Dendritic cell treated with granulocyte-macrophage colony-stimulating factor and Interleukin-4, amounts not matched to agents 40 ng/mL and 50 ng/mL, for 4 days (primary cell): ENCODE measurements around the gene C8A.

ENCODE experiments used
- H3K27ac Mint-ChIP-seq: one replicate; pipeline ENCODE4 v1.8.0; 2022; ENCODE audit warnings: mild to moderate bottlenecking, mixed read lengths
- H3K27me3 Mint-ChIP-seq: one replicate; pipeline ENCODE4 v1.8.0; 2022; ENCODE audit warnings: mild to moderate bottlenecking, mixed read lengths
- H3K36me3 Mint-ChIP-seq: one replicate; pipeline ENCODE4 v1.8.0; 2022; ENCODE audit warnings: low read depth, mixed read lengths
- H3K4me1 Mint-ChIP-seq: one replicate; pipeline ENCODE4 v1.8.0; 2022; ENCODE audit warnings: low read depth, mixed read lengths
- H3K4me3 Mint-ChIP-seq: one replicate; pipeline ENCODE4 v1.8.0; 2022; ENCODE audit warnings: mild to moderate bottlenecking, moderate library complexity, mixed read lengths
- H3K9me3 Mint-ChIP-seq: one replicate; pipeline ENCODE4 v1.8.0; 2022; ENCODE audit warnings: mixed read lengths
- intact Hi-C: fragments of 100-400 bp; cut with micrococcal nuclease; formaldehyde crosslinking; loops from one replicate; pipeline ENCODE4 v1.15.0; 2022

Gene C8A

DNA sequence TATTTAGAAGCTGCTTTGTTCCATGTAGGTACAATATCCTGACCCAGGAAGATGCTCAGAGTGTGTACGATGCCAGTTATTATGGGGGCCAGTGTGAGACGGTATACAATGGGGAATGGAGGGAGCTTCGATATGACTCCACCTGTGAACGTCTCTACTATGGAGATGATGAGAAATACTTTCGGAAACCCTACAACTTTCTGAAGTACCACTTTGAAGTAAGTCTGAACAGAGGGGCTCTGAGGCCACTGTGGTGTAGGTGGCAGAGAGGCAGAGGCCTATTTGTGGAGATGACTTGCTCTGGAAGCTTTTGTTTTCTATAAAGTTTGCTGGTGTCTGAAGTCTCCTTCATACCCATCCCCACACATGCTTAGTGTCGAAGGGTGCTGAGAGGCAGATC is 26.8 kb downstream of the C8A start:
- Mint-ChIP-seq H3K4me1 (no peaks in the 10 kb centered on the region), H3K27ac (no peak overlapping the region), H3K27me3 (no peaks in the 10 kb centered on the region), H3K9me3 (no peaks in the 10 kb centered on the region), H3K36me3 (no peaks in the 10 kb centered on the region), H3K4me3 (no peak overlapping the region)
- intact Hi-C loops: no loop called here

DNA sequence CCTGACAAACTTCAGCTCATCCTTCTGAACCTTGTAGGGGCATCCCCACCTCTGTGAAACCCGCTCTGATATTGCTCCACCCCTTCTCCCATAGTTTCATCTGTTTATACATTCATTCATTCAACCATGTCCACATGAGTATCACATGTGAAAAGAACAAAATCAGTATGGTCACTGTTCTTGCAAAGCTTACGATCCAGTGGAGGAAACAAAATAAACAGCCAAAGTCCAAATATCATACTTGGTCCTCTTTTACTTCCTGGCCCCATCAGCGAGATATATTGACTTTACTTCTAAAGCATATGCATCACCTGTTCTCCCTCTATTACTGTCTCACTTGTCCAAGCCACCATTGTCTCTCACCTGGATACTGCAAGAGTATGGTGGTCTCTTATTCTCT is 35.6 kb downstream of the C8A start:
- intact Hi-C loops: no loop called here
- H3K27ac Mint-ChIP-seq: no peak overlapping the region
- no peaks in the 10 kb centered on the region for H3K27me3 Mint-ChIP-seq
- no peaks in the 10 kb centered on the region for H3K9me3 Mint-ChIP-seq
- no peaks in the 10 kb centered on the region for H3K4me1 Mint-ChIP-seq
- H3K4me3 Mint-ChIP-seq: no peak overlapping the region
- H3K36me3 Mint-ChIP-seq: no peaks in the 10 kb centered on the region

DNA sequence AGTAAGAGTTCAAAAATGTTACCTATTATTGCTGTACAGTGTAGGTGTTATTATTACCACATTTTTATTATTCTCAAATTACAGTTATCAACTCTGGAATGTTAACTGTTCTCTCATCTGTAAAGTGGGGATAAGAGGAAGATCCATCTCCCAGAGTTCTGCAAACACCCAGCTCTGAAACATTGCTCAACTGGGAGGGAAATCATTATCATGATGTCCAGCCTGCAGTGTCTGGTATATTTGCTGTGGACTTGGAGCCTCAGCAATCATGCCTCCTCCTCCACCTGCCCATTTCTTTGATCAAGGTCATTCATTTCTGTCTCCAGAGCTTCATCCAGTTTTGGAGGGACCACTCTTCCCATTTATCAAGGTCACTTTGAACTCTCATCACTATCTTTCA is 39.4 kb downstream of the C8A start:
- H3K27ac Mint-ChIP-seq: no peak overlapping the region
- H3K27me3 Mint-ChIP-seq: no peaks in the 10 kb centered on the region
- no peaks in the 10 kb centered on the region for H3K4me1 Mint-ChIP-seq
- no peaks in the 10 kb centered on the region for H3K9me3 Mint-ChIP-seq
- H3K4me3 Mint-ChIP-seq: no peak overlapping the region
- intact Hi-C loops: no loop called here
- H3K36me3 Mint-ChIP-seq: no peaks in the 10 kb centered on the region

DNA sequence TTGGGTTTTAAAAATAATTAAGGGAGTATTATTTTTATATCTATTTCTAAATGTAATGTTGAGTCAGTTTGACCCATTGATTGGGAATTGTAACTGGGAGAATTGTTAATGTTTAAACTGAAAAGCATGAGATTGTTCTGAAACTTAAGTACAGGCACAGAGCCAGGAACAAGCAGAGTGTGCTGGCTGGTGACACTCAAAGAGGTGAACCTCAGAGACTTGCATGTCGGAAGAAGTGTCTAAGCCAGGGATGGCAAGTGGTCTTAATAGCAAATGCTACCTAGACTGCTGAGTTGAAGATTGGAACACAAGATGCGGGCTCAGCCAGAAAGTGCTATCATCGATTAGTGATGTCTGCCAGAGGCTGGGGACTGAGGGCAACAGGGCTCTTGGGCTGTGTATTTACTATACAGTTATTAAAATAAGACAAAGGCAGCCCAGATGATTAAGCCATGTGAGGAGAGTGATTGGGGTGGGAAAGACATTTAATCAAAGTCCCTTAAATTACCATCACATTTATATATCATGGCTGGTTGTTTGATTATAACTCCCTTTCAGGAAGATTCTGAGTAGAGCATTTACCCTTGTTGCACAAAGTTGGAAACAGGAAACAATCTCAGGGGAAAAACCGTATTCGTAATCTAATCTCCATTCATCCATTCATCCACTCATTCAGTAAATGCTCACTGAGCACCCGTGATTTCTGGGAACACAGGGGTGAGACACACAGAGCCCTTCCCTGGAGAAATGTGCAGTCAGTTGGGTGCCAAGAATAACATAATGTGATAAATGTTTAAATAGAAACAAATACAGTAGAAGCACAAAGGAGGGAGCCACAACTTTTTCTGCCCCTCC is 42.8 kb downstream of the C8A start:
- Mint-ChIP-seq H3K27ac (no peak overlapping the region), H3K4me1 (no peaks in the 10 kb centered on the region), H3K27me3 (peaks cover 6% of the 10 kb centered on the region), H3K36me3 (no peaks in the 10 kb centered on the region), H3K9me3 (no peaks in the 10 kb centered on the region), H3K4me3 (no peak overlapping the region)
- intact Hi-C loops: no loop called here

DNA sequence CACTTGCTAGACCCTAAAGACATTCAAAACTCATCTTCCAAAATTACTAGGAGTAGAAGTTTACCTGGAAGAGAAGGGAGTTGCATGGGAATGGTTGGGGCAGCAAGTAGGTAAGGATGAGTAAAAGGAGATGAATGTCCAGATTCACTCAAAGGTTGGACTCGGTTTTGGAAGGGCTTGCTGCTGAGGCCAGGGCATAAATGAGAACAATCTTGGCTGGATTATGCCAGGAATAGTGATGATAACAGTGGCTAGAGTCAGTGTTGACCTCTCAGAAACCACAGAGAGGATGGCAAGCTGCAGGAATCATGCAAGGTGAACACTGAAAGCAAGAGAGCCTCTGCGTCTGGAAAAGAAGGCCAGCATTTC is 43.4 kb downstream of the C8A start:
- intact Hi-C loops: no loop called here
- H3K36me3 Mint-ChIP-seq: no peaks in the 10 kb centered on the region
- no peak overlapping the region for H3K4me3 Mint-ChIP-seq
- H3K27me3 Mint-ChIP-seq: peaks cover 6% of the 10 kb centered on the region
- no peaks in the 10 kb centered on the region for H3K9me3 Mint-ChIP-seq
- H3K4me1 Mint-ChIP-seq: no peaks in the 10 kb centered on the region
- H3K27ac Mint-ChIP-seq: no peak overlapping the region

DNA sequence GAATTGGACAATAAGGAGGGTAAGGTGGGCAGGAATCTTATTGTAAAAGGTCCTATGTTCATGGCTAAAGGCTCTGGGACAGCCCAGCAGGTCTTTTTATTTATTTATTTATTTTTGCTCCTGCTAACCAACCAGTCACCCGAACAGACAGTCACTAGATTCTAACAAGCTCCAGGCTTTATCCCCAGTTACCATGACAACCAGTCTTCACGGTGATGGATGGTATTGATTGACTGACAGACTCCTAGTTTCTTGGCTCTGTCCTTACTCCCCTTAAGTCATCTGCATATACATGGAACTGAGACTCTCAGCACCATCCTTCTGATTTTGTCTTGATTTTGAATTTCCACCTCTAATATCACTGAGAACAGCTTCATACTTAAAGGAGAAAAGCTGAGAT is 44.3 kb downstream of the C8A start:
- Mint-ChIP-seq H3K4me3 (no peak overlapping the region), H3K36me3 (no peaks in the 10 kb centered on the region), H3K4me1 (no peaks in the 10 kb centered on the region), H3K27ac (no peak overlapping the region), H3K27me3 (peaks cover 6% of the 10 kb centered on the region), H3K9me3 (no peaks in the 10 kb centered on the region)
- intact Hi-C loops: no loop called here

DNA sequence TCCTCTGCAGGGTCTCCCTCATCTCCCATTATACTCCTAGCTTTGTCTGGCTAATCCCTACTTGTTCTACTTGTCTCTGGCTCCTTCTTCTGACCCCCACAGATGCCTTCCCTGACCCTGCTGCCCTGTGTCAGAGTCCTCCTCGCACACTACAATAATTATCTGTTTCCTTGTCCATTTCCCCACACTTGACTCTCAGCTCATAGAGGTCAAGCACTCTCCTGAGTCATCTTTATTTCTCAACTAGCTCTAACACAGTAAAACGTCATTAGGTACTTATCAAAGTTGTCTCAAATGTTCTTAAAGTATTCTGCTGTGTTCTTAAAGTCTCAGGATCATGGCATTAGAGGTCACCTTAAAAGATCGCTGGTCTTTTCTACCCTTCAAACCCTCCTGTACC is 47.1 kb downstream of the C8A start:
- Mint-ChIP-seq H3K4me1 (no peaks in the 10 kb centered on the region), H3K4me3 (no peak overlapping the region), H3K36me3 (no peaks in the 10 kb centered on the region), H3K9me3 (no peaks in the 10 kb centered on the region), H3K27ac (no peak overlapping the region), H3K27me3 (peaks cover 11% of the 10 kb centered on the region)
- intact Hi-C loops: no loop called here

DNA sequence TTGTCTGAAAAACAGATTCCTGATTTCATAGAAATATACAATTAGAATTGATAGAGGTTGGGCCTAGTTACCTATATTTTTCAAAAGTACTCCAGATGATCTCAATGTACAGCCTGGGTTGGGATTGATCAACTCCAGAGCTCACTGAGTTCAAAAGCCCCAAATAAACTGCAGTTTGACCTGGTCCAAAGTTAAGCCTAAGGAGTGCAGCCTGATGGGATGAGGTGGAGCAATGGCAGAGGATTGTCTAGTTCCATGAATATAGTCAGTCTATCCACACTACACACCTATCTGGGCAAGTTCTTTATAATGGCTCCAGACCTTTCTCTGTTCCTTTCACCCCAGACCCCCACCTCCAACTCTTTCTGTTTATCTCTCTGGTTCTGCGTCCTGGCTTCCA is 49.2 kb downstream of the C8A start:
- intact Hi-C loops: no loop called here
- Mint-ChIP-seq H3K4me3 (no peak overlapping the region), H3K9me3 (no peaks in the 10 kb centered on the region), H3K27me3 (peaks cover 11% of the 10 kb centered on the region), H3K36me3 (no peaks in the 10 kb centered on the region), H3K4me1 (peaks cover 11% of the 10 kb centered on the region), H3K27ac (peak overlapping the region; percentile 45)

DNA sequence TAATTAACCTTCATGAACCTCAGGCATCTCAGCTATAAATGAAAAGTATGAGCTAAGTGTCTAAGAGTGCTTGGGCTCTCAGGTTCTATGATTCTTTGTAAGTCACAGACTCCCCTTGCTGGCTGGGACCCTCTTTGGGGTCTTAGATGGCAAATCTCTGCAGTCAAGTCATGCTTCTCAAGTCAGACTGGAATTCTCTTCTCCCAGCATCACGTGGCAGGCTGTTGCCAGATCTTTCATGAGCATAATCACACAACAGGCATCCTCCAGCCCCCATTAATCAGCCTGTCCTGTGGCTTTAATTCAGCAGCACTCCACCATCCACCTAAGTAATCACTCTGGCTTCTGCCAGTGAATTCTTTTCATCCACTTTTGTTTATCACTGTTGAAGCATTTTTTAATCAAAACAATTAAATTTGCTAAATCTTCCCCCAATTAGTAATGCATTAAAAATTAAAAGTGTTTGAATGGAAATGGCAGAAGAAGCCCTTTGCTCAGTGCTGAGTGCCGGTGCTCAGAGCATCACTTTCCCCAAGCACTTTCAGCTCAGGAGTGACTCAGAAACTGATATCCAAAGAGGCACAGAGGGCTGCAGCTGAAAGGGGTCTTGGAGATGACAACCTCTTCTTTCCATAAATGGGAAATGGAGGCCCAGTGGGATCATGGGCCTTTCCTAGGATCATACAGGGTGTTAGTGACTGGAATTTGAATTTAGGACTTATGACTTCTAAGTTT is 50.2 kb downstream of the C8A start:
- Mint-ChIP-seq H3K4me1 (peaks cover 21% of the 10 kb centered on the region), H3K27ac (no peak overlapping the region), H3K4me3 (no peak overlapping the region), H3K27me3 (peaks cover 8% of the 10 kb centered on the region), H3K36me3 (no peaks in the 10 kb centered on the region), H3K9me3 (no peaks in the 10 kb centered on the region)
- intact Hi-C loops: no loop called here

DNA sequence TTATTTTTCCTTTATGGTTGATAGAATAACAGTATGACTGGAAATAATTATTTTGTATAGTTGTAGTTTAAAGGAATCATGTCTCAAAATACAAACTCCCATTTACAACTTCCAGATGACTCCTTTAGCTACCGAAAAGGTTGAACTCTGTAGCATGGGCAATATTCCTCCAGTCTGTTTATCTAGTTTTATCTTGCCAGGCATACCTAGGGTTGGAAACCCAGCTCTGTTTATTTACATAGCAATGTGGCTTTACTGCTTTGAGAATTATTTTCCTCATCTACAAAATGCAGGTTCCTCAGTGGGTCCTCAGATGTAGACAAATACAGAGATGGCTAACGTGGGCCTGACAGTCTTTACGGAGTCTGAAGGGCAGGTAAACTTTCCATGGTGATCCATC is 51.1 kb downstream of the C8A start:
- intact Hi-C loops: no loop called here
- H3K27me3 Mint-ChIP-seq: peaks cover 8% of the 10 kb centered on the region
- H3K36me3 Mint-ChIP-seq: no peaks in the 10 kb centered on the region

DNA sequence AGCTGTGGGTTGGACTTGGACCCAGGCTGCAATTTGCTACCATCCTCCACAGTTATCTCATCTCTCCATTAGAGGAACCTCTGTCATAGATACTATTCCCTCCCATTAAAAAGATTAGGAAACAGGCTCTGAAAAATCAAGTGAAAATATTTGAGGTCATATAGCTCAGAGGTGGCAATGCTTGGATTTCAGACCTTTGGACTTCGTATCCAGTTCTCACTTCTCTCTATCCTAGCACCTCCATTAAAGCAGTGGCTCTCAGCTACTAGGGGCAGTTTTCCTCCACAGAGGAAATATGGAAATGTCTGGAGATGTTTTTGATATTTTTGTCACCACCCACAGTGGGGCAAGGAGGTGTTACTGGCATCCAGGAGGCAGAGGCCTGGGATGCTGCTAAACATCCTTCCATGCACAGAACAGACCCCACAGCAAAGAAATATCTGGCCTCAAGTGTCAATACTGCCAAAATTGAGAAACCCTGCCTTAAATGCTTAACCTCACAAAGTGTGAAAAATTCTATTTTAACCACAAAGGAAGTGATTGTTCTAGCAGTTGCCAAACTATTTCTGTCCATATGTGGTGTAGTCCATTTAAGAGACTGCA is 54.1 kb downstream of the C8A start:
- peak overlapping the region; percentile 92 for H3K27ac Mint-ChIP-seq
- intact Hi-C loops: no loop called here
- no peaks in the 10 kb centered on the region for H3K9me3 Mint-ChIP-seq
- peaks cover 5% of the 10 kb centered on the region for H3K27me3 Mint-ChIP-seq
- no peak overlapping the region for H3K4me3 Mint-ChIP-seq
- H3K36me3 Mint-ChIP-seq: no peaks in the 10 kb centered on the region
- H3K4me1 Mint-ChIP-seq: peaks cover 42% of the 10 kb centered on the region

More for the DNA sequence above, 51.1 kb downstream of the C8A start:
- Mint-ChIP-seq H3K27ac (no peak overlapping the region), H3K4me1 (peaks cover 30% of the 10 kb centered on the region), H3K4me3 (no peak overlapping the region), H3K9me3 (no peaks in the 10 kb centered on the region)

DNA sequence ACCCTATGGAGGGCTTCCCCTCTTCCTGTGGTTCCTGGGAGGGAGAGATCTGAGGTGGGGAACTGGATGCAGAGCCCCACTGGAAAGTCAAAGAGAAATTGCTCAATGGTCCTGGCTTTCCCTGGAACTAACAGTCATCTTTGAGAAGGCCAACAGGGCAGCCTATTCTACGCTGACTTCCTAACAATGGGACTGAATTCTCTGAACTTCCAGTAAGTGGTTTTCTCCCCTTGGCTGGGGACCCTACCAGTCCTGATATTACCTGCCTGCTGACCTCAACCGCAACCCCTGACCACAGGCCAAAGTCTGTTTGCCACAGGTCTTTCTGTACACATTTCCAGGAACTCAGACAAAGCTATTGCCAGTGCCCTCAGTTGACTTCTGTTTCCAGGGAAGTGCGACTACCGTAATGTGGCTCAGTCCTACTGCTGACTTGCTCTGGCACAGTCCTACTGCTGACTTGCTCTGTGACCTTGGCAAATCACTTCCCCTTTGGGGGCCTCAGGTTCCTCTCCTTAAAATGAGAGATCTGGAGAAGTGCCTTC is 55.9 kb downstream of the C8A start:
- Mint-ChIP-seq H3K27me3 (peaks cover 3% of the 10 kb centered on the region), H3K9me3 (no peaks in the 10 kb centered on the region), H3K27ac (peak overlapping the region; percentile 92), H3K4me3 (no peak overlapping the region), H3K36me3 (no peaks in the 10 kb centered on the region), H3K4me1 (peaks cover 42% of the 10 kb centered on the region)
- intact Hi-C loops: no loop called here

DNA sequence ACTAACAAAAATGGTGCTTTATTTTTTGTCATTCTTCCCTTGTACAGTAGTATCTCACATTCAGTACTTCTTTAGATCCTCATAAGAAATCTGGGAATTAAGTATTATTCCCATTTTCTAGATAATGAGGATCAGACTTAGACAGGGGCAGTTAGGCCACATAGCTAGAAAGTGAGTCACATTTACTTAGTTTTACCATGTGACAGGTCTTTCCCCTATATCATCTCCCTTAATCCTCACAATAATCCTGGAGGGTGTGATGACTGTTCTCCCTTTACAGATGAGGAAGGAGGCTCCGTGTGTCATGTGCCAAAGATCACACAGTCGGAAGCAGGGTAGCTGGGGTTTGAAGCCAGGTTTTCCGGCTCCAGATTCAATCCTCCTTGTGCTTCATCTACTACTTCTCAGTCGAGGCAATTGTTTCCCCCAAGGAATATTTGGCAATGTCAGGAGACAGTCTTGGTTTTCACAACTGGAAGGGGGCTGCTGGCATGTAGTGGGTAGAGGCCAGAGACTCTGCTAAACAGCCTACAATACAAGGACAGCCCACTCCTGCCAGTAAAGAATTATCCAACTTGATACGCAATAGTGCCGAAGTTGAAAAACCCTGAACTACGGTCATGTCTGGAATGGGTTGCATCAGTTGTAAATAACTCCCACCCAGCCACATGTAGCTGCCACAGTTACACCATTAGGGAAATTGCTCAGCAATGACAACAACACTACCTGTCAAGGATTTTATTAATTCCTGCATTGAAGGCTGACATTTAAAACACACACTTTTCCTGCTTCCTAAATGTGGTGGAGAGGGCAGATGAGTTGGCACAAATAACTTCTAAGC is 56.7 kb downstream of the C8A start:
- Mint-ChIP-seq H3K27me3 (no peaks in the 10 kb centered on the region), H3K27ac (peak overlapping the region; percentile 92), H3K4me1 (peaks cover 42% of the 10 kb centered on the region), H3K9me3 (no peaks in the 10 kb centered on the region), H3K4me3 (no peak overlapping the region), H3K36me3 (no peaks in the 10 kb centered on the region)
- intact Hi-C loops: no loop called here
